Amygdala (tissue), 56 donors: ENCODE measurements around the gene CCSAP.
"Not testable (repeated sequence)": the region's sequence is repeated elsewhere in the genome, so short reads cannot be mapped to it uniquely, and the experiment has no call there.

Experiments
- DNase-seq, 56 donors: peaks; one replicate each; lab custom pipeline; 2025; lab: John Stamatoyannopoulos, UW

CCSAP gene

GRCh38 chr1:229293528-229294204, 49.2 kb downstream of the CCSAP start:
- no peak for DNase-seq

GRCh38 chr1:229291686-229292085, 51.2 kb downstream of the CCSAP start:
- not testable (repeated sequence) for DNase-seq

GRCh38 chr1:229288516-229288915, 54.3 kb downstream of the CCSAP start:
- no peak for DNase-seq

GRCh38 chr1:229287267-229287666, 55.6 kb downstream of the CCSAP start:
- peak in 3 of 56 donors; percentile 20 to 32 (median 24) for DNase-seq

GRCh38 chr1:229286099-229286766, 56.6 kb downstream of the CCSAP start:
- DNase-seq: no peak

- no peak for DNase-seq
Observed at GRCh38 chr1:229285440-229285839, 57.4 kb downstream of the CCSAP start.

- DNase-seq: no peak
Observed at GRCh38 chr1:229284887-229285286, 58.0 kb downstream of the CCSAP start.

GRCh38 chr1:229283183-229283611, 59.6 kb downstream of the CCSAP start:
- DNase-seq: peak in 16 of 56 donors; percentile 14 to 67 (median 38)

- DNase-seq: no peak
Observed at GRCh38 chr1:229282295-229282823, 60.5 kb downstream of the CCSAP start.

- DNase-seq: no peak
Observed at GRCh38 chr1:229281339-229281926, 61.4 kb downstream of the CCSAP start.

- DNase-seq: no peak
Observed at GRCh38 chr1:229280921-229281320, 61.9 kb downstream of the CCSAP start.

GRCh38 chr1:229280037-229280828, 62.6 kb downstream of the CCSAP start:
- DNase-seq: no peak

- DNase-seq: no peak
Observed at GRCh38 chr1:229279242-229279641, 63.6 kb downstream of the CCSAP start.

- no peak for DNase-seq
Observed at GRCh38 chr1:229278120-229278741, 64.6 kb downstream of the CCSAP start.

GRCh38 chr1:229275005-229275404, 67.8 kb downstream of the CCSAP start:
- DNase-seq: no peak

GRCh38 chr1:229273507-229274232, 69.2 kb downstream of the CCSAP start:
- DNase-seq: no peak

- DNase-seq: peak in 1 of 56 donors; percentile 23
Observed at GRCh38 chr1:229272164-229273158, 70.4 kb downstream of the CCSAP start.
